Germinal center (tissue), 1 donor: ENCODE measurements around the gene SMAD5.
A peak's percentile ranks its signal among the peaks of the same experiment; 100 is the strongest.

Source experiments
- DNase-seq: peaks from one replicate; pipeline ENCODE4 v3.0.0; 2012; ENCODE audit warnings: mixed read lengths, low spot score

SMAD5 gene

DNA sequence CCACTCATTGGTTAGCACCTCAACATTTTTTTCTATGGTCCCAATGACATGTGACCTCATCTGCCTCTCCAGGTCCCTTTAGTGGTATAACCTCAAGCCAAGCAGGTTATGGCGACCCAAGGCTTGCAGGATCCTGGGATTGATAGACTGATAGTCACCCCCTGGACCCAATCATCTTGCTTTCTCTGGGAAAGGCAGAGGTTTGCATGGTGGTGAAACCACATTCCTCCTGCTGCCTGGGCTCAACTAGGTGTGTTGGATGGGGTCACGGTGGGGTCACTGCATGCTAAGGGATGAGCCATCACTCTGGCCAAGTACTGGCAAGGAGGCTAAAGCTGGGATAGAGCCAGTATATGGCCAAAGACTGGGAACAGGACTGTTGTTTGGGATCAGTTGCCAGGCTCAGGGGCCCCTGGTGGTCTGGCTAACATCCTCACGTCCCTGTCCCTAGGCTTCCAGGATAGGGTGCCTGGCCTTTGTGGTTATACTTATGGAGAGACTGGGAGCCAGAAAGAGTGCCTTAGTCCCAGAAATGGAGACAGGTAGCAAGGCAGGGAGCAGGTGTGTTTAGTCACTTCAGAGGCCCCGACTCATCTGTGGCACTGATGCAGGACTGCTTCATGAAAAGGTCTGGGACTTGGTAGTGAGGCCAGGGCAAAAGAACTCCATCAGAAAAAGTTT lies 65.0 kb downstream of the SMAD5 start:
- no peak for DNase-seq

DNA sequence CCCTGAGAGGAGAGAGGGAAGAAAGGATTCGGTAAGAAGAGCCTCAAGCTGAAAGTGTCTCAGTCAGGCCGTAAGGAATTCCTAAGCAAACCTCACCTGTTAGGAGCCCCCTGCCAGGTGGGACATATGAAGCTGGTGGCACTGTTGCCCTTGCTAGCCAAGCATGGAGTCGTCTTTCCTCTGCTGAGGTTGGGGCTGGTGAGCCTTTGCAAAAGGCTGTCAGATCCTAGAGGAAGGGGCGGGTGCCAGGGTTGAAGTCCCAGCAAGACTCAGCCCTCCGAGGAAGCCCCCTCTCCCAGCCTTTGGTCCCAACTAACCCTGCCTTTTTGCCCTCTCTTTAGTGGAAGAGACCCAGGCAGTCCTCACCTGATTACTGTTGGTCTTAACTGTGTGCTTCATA lies 65.8 kb downstream of the SMAD5 start:
- no peak for DNase-seq

DNA sequence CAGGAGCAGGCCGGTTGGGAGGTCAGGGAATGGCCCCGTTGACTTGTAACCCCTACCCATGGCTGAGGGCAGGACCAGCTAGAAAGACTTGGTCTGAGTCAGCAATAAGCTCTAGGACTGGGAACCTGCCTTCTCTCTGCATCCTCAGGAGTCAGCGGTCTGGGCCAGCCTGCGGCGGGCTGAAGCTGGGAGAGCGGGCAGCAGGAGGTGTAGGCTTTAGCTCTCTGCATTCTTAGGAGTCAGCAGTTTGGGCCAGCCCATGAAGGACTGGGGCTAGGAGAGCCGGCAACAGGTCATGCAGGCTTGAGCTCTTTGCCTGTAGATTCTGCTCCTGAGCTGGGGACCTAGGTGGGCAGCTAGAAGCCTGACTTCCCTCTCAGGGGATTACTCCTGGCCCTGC lies 66.8 kb downstream of the SMAD5 start:
- DNase-seq: no peak

DNA sequence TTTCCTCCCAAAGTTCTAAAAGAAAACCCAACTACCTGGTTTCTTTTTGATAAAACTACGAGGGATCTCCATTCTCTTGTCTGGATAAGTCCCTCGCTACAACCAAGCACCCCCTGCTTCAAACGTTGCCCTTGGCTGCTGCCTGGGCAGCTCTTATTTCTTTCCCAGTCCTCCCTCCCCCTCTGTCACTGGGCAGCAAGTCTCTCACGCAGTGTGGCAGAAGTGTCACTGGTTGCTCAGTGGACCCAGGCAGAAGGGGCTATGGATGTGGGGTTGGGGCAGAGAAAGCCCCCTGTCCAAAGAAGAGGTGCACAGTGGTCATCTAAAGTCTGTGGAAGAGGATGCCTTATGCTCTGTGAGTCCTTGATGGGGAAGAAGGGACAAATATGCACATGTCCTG lies 67.5 kb downstream of the SMAD5 start:
- no peak for DNase-seq

DNA sequence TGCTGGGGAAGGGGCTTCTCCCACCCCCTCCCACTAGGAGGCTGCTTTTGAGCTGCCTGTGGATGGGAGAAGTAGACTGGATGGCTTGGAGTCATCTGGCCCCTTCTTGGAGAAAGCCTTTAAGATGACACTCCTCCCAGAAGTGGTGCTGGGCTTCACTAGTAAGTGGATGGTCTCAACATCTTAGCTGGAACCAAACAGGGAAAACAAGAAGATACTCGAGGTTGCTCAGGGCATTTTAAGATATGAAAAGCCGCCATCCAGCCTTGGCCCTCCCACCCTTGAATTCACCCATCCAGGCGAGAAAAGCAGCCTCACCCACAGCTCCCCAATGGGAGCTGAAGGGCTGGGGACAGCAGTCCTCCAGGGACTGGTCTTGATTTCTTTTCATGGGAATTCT lies 68.1 kb downstream of the SMAD5 start:
- no peak for DNase-seq

DNA sequence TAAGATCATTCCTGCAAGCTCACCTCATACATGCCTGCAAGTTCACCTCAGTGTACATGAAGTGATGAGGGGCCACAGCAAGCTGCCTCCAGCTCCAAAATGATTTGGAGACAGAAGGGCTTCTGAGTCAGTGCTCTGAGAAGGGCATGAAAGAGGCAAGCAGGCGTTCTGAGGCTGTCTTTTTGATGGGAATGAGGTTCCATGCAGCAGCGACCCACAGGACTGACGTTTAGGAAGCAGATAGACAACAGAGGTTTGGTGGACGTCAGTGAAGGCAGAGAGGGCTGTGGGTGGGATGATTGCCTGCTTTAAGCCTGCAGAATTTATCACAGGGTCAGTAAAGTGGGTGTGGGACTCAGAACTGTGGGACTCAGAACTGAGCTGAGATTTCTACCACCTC lies 69.2 kb downstream of the SMAD5 start:
- DNase-seq: no peak

DNA sequence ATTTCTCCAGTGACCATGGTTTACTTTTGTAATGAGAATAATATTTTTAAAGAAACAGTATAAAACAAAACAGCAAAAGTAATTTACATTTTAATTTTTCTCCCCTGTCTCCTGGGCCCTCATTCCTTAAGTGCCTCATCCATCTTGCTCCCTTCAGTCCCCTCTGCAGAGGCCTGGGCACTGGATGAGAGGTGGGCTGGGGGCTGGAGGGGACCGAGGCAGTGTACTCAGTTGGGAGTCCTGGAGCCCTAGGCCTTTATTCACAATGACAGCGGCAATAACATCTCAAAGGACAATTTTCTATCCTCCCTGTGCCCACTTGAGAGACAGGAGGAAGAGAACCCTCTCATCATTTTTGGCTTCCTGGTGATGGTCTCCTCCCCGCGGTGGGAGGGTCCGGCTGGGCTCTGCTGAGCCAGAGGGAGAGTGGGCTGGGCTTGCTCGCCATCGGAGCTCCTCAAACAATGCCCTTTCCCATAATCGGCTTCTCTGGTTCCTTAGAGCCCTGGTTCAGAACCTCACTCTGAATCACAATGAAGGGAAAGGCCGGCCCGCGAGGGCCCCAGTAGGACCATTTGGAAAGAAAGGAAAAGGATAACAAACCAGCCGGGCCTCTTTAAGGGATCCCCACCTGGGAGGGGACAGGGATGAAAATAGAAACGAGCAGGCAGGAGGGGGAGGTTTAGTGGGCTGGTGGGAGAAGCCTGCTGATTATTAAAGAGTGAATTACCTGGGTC lies 70.0 kb downstream of the SMAD5 start:
- DNase-seq: no peak

DNA sequence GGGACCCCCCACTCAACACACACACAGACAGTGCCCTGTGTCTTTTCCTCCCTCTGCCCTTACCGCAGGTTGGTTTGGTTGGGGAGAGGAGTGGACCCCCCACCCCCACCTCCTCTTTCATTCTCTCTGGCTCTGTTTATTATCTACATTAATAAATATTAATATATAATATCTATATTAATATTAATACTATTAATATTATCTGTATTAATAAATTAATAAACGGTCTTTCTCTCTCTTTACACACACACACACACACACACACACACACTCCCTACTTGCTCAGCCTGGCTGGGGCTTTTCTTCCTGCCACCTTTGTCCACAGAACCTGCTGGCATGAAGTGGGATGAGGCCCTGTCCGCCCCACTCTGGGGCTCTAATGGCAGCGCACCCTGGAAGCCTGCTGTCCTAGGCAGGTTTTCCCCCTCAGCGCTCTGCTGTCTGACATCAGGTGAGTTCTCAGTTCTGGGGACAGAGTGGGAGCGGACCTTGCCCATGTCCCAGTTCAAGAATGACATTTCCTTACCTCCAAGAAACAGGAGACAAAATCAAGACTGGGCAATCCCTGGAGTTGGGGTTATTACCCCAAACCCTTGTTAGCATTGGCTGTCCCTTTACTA lies 70.8 kb downstream of the SMAD5 start:
- no peak for DNase-seq

DNA sequence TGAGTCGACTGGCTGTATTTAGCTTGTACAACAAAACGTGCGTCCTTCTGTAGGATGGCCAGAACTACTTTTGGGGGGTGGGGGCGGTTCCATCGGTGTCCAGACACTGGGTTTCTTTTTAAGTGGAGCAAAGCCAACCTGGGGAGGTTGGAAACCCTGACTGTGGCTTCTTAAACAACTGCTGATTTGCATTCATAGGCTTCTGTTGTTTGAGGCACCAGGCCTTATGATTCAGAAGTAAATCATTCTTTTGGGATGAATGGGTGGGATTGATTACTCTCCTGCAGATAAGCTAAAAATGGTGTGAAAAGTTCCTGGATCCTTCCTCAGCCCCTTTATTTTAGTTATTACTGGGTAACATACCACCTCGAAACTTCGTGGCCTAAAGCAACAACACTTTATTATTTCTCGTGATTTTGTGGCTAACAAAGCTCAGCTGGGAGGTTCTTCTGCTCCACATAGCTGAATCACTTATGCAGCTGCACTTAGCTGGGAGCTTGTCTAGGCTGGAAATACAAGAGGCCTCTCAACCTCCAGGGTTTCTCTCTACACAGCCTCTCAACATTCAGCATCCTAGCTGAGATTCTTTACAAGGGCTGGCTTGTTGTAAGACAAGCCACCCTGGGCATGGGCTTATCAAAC lies 72.5 kb downstream of the SMAD5 start:
- no peak for DNase-seq

DNA sequence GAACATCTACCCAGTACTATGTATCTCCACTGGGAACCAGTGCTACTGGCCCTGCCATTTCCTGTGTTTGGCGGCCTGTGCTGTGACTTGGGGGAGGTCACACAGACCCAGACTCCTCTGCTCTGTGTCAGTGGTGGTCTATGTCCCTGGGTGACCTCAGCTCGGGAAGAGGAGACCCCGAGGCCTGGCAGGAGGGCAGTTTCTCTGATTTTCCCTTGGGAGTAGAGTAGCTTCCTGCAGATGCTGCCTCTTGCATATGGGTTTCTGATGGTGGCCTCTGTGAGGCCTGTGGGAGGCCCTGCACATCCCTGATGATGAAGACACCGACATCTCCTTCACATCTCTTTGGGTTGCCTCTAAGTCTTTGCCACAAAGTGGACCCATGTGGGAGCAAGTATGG lies 73.3 kb downstream of the SMAD5 start:
- no peak for DNase-seq

DNA sequence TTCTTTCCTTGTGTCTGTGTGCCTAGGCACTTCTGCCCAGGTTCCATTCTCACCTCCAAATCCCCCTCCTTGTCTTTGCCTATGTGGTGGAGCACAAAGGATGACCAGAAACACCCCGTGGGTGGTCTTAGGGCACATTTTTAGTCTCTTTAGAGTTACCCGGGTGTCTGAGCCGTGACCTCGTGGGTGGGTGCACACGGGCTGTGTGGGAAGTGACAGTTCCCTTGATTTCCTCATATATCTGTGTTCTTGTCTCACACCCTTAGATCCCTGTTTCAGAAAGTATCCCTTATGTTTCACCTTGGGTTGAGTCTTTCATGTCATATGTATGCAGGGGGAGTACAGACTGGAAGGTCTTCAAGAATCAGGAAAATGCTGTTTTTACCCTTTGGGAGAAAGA lies 73.7 kb downstream of the SMAD5 start:
- DNase-seq: no peak

DNA sequence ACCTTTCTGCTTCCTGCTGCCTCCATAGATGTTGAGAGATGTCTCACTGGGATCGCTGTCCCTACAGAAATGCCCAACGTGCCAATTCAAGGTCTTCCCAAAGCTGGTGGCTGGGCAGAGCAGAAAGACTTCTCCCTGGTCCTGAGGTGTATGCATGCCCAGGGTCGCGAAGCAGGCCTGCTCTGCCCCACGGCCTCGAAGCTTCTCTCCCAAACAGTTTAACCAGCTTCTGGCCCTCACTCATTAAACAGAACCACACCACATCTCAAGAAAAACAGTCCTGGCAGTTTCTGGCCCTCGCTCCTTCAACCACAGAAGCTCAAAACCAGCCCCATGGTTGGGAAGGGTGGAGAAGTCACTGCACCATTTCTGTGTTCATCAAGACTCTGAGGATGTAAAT lies 75.0 kb downstream of the SMAD5 start:
- no peak for DNase-seq

DNA sequence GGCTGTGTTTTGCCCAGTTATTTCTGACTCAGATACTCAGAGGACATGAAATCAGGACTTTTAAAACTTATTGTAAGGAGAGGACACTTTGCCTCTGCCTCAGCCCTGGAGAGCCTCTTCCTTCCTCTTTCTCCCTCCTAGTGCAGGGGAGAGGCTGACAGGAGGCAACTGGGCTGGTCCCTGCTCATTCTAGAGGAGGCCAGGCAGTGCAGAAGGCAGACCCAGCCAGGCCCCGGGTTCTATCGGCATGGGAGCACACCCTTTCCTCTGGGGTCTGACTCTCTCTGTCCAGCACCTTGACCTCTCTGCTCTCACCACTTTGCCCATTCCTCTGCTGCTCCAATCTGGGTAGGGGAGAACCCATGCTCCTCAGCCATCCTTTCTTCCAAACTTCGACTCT lies 76.3 kb downstream of the SMAD5 start:
- no peak for DNase-seq

DNA sequence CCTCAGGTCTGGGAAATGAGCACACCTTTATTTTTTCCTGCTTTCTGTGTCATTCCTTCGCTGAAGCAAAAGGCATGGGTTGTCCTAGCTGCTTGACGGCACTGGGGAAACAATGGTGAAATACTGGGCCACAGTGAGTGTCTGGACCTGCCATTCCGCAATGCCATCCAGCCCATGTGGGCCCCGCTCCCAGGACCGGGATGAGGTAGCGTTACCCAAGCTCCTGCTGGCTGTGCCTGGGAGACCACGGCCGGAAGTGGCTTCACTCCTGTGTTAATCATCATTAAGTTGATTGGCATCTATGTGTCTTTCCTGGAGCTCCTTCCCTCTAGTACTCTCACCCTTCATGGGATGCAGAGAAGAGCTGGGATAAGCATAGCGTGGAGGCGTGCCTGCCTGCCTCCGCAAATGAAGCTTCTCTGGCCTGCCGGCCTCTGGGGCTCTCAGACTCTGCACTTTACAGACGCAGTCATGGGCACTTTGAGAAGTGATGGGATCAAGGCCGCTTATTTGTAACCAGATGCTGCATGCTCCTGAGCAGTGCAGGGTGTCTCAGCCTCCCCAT lies 76.8 kb downstream of the SMAD5 start:
- no peak for DNase-seq

DNA sequence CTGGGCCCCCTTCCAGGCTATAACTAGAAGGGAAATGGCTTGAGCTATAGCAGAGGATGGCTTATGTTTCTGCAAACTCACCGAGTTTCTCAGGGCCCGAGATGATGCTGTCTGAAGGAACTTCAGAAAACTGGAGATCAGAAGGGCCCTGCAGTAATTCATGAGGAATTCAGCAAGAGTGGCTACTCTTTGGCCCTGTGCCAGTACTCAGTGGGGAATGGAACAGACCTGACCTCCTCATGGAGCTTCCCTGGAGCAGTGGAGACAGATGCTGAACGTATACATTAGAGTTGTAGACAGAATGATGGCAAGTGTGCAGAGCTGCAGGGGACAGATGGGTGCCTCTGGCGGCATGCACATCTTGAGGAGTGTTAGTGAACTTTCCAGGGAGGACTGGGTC lies 77.6 kb downstream of the SMAD5 start:
- no peak for DNase-seq

DNA sequence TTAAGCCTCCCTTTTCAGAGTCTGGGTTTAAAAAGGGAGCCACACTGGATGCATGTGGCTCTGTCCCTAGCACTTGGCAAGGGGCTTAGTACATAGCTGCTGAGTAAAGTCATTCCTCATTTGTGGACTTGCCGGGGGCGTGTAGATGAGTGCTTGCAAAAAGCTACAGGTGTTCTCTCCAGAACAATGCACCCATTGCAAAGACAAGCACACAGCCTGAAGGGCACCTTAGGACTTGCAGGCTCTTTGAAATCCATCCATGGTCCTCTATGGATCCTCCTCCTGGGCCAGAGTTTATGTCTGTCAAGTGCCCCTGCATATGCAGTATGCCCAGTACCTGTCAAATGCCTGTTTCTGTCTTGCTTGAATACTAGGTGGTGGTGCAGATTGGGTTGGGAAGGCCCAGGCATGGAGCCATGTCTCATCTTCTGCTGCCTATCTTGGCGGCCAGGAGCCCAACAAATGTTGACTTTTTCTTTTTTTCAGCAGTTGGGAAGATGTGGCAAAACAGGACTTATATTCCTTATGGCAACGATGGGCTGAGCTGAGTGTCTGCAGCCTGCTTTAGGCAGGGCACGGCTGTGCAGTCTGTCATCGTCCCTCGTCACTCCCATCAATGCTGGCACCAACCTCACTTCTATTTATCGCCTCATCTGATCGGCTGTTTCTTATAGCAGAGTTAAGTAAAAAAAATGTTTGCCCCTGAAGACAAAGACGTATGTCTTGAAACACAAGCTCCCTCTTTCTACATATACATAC lies 78.8 kb downstream of the SMAD5 start:
- no peak for DNase-seq

DNA sequence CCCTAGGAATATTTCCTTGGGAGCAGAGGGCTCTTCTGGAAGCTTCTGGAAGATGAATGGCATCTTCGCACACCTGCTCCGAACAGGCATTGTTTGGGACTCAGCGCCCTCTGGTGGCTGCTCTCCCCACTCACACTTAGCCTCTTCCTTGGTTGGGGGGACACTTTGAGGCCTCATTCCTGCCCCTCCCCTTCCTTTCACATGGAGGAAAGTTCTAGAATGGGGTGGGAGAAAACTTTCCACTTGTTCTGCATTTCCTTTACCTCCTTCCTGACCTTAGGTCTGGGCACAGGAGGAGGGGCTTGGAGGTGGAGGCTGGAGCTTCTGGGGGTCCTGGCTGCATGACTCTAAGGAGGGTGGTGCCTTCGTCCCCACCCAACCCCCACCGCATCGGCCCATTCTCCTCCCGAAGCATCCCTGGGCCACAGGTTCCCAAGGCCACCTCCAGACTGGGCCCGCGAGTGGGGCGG lies 79.6 kb downstream of the SMAD5 start:
- peak; percentile 69 for DNase-seq

DNA sequence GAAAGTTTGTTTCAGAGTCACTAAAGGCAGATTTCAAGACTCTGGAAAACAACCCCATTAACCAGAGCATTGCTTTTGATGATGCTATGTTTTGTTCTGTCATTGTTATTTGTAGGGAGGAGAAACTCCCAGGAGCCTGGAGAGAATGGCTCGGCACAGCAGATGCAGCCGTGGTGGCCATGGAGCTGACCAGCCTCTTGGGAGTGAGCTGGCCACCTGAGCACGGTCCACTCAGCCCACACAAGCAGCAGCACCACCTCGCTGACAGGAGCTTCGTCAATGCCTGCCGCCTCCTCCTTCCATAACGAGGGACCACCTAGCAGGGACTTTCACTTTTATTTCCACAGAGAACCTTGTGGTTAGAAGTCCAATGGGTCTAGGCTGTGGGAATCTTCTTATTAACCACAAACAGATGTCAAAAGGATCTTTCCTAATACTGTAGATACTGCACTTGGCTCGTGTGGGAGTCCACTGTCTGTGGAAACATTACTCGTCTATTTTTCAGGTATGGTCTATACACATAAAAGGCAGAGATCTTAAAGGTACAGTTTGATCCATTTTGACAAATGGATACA lies 81.4 kb downstream of the SMAD5 start:
- DNase-seq: no peak

DNA sequence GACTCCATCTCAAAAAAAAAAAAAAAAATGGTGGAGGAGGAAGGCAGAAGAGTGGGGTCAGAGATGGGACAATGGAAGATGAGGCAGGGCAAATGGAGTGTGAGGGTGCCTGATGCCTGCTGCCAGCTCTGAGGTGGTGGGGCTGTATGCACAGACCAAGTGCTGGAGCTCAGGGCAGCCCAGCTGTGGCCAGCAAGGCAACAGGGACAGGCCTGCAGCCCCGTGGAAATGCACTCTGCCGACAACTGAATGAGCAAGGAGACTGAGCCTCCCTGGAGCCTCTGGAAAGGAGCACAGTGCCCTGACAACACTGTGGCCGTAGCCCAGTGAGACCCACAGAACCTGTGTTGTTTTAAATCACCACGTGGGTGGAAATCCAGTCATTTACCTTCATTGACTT lies 83.2 kb downstream of the SMAD5 start:
- DNase-seq: no peak

DNA sequence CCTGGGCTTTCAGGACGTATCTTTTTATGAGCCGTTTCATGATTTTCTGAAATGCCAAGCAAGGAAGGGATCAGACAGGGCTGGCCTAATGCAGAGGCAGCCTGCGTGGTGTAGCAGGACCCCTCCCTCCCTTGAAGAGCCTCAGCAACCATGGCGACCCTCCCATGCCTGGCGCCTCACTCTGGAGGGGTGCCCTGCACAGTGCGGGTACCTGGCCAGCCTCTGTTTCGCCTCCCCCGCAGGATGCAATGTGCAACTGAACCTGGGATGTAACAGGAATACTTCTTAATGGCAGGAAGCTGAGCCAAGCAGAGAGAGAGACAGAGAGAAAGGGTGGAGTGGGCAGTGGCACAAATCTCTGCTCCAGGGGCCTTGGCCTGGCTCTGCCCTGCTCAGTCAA lies 83.6 kb downstream of the SMAD5 start:
- DNase-seq: no peak

DNA sequence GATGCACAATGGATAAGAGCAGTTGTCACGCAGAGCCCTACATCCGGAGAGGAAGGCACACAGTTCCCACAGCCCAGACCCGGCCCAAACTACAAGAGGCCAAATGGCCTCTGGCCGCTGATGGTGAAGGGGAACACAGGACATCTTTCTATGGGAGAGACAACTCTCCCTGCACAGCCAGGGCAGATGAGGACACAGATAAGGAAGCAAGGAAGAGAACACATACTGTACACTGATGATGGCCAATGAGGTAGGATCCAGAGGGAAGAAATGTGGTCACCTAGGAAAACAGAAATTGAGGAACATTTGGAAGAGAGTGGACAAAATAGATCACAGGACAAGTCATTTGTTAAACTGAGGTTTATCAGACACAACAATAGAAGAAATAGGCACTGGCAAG lies 88.7 kb downstream of the SMAD5 start:
- DNase-seq: no peak
